SW 1271 (cell line): ENCODE results near the gene R3HCC1L.

Source experiments
- DNase-seq, 2 experiments: peaks; one replicate each; lab custom pipeline; 2025; lab: John Stamatoyannopoulos, UW

R3HCC1L gene

DNA sequence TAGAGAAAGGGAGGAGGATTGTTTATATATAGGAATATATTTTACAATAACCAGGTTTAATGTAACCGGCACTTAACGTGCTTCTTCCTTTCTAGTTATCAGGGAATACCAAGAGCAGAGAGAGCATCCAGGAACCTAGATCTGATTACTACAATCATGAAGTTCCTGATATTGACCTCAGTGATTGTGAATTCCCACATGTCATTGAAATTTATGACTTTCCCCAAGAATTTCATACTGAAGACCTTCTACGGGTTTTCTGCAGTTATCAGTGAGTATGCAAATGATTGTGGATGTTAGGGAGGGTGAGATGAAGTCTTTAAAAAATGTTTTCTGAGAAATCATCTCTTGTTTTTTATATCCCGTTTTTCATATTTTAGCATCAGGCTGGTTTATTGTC lies 97.0 kb downstream of the R3HCC1L start:
- no peak for DNase-seq

DNA sequence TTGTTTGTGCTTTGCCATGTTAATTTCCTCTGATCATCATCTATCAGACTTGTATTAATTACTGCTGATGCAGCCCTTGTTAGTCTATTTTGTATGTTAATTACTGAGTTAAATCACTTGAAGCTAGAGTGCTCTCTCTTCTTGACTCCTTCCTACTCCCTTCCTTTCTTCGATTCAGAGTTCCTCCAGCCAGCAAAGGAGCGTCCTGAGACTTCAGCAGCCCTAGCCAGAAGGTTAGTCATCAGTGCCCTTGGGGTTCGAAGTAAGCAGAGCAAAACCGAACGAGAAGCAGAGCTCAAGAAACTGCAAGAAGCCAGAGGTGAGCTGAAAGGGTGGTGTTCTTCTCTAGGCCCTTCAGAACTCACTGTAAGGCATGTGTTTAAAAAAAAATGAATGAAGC lies 101.4 kb downstream of the R3HCC1L start:
- DNase-seq = no peak

DNA sequence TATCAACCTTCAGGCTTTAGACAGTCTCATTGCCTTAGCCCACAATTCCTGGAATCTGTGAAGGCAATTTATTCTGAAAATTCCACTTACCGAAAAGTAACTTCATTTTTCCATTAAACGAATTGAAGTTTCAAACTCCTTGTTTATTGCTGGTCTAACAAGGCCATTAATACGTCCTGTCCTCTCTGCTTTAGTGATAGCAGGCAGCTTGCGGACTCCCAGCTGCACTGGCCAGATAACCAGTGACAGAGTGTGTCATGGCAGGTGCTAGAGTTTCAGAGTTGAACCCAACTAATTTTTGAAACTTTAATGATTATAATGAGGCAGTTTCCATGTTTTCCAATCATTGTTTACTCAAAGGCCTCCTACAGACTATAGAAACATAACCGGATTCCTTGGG lies 102.4 kb downstream of the R3HCC1L start:
- DNase-seq = no peak

DNA sequence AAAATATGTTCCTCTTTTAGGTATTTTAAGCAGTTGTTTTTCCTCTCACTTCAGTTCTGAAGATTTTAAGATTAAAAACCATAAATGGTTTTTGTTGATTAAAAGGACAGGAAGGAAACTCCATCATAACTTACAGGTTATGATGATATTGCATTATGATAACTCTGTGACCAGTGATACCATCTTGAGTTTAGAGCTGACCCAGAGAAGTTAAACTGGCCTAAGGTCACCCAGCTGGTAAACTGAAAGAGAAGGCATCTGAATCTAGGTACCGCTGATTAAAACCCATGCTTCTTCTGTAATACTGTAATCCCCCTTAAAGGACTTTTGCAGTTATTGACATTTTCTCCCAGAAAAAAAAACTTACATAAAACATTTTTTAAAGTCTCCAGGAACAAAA lies 103.9 kb downstream of the R3HCC1L start:
- no peak for DNase-seq

DNA sequence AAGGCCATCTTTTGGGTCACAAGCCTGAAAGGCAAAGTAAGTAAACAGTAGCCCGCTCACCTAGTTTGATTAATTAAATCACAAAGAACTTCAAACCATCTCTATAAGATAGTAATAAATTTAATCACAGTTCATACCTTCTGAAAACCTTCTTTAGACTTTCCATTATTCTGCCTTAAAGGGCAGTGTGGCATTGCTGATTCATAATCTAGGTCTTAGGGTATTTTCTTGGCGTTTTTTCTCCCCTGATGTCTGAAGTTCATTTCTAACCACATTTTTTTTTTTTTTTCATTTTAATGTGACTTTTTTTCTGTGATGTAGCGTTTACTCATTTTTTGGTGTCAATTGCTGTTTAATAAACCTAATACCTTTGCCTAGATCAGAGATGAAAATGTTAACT lies 106.1 kb downstream of the R3HCC1L start:
- no peak for DNase-seq

DNA sequence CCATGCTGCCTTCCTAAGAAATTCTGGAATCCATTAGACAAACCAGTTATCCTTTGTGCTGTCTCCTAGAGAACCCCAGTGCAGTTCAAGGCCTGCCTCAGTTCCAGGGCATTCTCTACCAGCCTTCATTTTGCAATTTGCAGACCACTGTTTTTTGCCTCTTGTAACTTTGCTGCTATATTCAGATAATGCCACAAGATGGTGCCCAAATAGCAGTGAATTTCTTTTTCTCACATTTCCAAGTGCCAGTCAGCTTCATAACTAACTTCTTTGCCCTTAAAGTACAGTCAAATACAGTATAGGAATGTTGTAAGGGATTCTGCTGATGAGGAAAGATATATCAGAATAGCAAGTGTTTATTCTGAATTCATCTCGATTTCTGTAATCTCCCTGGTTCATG lies 108.4 kb downstream of the R3HCC1L start:
- peak in 1 of 2 experiments; percentile 27 for DNase-seq

DNA sequence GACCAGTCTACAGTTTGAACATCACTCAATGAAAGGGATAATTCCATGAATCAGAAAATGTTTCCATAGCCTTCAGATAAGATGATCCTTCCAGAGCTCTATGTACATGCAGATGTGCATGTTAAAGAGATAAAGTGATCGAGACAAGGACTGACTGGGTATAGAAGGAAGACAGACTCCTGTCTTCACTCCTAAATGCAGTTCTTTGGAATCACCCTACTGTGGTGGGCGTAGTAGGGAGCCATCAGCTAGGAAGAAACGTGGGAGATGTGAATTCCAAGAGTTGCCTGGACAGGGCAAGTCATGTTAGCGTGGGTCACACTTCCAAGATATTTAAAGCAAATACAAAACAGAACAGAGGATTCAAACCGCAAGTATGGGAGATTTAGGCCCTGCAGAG lies 109.7 kb downstream of the R3HCC1L start:
- DNase-seq = no peak

DNA sequence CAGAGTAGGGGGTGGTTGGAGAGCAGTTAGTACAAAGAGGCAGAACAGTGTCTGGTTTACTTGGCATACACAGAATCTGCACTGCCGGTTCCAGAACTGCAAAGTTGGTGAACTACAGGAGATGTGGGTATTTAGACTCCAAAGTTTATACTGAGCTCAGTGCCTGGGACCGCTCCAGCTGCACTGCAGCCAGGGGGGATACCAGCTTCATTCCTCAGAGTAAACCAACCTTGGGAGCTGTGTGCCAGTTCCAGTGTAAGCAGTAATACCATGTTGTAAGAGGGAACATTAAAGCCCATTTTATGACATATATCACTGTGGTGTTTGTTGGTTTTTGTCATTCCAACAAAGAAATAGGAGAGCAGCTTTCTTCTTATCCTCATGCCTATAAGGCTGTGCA lies 110.1 kb downstream of the R3HCC1L start:
- DNase-seq = no peak

DNA sequence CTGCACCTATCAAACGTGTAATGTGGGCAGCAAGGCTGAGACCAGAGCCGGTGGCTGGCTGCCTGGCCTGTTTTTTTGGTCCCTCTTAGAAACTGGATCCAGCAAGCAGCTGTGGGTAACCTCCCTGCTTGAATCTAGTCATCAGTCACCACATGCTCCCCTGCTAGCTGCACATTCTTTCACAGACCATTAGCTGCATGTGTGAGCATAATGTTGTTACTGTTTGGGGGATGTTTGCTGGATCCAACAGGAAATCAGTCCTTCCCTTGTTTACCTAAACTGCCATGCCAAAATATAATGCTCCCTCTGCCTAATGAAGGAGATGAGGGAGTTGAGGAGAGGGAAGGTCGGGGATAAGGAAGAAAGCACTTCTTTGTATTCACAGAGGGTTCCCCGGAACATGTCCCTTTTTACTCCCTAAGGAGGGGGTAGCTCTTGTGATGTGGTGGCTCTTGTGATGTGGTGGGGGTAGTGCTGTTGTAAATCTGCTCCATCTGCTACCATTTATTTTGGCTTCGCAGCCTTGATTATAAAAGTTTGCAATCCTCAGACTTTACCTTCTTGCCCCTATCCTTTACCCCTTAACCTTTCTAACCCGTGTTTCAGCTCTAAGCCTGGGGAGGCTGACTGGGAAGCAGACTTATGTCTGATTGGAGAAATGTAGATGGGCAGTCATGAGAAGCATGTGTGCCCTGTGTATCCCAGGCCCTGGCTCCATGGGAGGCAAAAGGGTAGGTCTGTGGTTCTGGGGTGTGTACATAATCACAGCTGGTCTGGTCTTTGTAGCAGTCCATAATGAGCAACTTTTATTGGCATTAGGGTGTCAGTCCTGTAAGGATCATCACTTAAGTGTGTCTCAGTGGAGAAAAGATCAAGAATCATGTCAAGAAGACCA lies 112.7 kb downstream of the R3HCC1L start:
- no peak for DNase-seq

DNA sequence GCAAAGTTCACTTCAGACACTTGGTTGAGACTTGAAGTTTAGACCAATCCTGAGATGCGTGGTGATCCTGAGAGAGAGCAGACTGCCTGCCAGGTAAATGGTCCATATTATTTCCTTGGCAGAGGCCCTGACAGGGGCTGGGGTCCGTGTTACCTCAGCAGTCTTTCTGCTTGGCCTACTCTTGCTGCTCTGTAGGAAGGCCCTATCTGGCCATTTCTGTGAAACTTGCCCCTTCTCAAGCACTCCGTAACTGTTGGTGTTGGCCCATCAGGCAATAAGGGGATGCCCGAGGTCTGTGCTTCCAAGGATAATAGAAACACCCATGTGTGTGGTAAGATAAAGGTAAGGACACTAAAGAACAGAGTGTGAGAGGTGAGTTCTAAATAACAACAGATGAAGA lies 113.6 kb downstream of the R3HCC1L start:
- no peak for DNase-seq

DNA sequence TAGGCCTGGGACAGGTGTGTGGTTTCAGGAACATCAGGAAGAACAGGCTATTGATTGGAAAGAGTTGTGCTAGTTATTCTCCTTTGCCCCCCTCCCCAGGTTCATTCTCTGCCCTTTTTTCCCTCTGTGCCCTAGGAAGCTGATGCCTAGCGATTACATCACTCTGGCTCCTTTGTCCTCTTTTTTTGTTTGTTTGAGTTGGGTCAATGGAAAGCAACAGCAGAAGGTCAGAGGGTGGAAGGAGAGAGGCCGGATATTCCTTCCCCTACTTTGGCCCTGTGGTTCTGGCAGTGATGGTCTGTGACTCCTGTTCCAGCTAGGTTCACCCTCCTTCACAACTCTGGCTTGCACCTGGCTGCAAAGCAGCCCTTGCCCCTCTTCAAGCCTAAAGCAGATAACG lies 114.7 kb downstream of the R3HCC1L start:
- DNase-seq = no peak

DNA sequence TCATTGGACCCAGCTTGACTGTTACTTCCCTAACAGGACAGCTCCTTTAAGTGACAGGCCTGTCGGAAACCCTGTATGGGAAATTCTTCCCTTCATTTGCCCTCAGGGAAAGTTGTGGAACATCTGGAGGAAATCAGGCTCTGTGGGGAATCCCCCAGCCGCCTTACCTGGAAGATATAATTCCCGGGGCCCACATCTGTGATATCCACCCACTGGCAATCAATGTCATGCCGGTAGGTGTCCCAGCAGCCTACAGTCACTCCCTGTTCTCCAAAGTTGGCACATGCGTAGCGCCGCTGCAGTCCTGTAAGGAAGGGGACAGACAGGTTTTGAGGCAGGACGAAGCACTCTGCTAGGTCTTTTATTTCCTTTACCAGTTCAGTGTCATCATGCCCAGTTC lies 116.9 kb downstream of the R3HCC1L start:
- DNase-seq = no peak

DNA sequence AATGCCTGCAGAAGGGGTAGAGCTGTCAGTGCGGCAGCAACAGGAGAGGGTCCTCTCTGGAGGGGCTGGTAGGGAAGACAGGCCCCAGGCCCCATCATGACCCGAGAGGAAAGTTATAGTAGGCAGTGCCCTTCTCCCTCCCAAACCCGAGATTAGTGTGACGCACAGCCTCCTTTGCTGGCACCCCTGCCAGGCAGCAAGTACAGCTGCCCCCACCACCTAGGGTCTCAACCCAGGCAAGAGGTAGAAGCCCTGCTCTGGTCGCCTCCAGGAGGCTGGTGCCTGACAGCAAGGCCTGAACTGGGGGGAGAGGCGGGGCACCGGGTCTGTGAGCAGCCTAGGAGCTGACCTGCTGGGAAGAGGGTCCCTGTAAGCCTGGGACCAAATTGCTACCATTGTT lies 118.0 kb downstream of the R3HCC1L start:
- DNase-seq = no peak

DNA sequence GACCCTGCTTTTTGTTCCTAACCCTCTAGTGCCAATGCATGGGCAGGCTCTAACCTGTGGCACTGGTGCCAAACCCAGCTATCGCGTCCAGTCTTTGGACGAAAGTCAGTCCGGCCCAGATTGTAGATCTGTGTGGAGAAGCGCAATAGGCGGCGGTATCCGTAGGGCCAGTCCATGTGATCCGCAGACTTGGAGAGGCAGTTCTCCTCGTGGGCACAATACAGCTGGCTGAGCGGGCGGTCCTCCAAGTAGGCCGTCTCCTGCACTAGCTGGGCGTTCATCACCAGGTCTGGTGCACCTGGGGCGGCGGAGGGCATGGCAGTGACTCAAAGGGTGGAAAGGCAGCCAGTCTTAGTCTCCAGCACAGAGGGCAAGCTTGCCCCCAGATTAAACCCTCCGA lies 119.0 kb downstream of the R3HCC1L start:
- DNase-seq = no peak

DNA sequence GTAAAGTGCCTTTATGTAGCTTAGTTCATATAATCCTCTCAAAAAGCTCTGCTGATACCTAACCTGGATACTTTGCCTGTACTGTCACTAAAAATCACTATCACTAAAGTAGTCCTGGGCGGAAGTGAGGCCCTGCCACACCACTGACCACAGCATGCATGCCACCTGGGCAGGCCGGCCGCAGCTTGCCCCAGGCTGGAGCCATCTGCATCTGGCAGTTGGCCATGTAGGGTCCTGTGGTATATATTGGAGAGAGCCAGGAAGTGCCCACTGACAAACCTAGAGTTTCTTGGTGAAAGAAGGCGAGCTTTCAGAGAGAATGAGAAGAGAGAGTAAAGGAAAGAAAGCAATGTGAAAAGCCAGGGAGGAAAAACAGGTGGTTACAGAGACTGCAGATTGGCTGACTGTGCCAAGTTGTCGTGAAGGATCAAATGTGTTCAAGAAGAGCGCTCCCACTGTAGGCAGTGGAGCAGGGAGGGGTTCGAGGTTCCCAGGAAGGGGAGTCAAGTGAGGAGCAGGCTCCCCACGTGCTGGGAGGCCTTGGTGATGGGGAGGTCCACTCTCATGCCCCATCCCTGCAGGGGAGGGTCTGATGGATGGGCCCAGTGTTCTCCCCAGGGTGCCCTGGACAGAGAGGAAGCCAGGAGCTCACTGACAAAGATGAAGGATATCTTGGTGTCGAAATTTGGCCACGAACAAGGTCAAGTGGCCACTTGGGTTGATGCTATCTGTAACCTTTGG lies 119.9 kb downstream of the R3HCC1L start:
- no peak for DNase-seq

DNA sequence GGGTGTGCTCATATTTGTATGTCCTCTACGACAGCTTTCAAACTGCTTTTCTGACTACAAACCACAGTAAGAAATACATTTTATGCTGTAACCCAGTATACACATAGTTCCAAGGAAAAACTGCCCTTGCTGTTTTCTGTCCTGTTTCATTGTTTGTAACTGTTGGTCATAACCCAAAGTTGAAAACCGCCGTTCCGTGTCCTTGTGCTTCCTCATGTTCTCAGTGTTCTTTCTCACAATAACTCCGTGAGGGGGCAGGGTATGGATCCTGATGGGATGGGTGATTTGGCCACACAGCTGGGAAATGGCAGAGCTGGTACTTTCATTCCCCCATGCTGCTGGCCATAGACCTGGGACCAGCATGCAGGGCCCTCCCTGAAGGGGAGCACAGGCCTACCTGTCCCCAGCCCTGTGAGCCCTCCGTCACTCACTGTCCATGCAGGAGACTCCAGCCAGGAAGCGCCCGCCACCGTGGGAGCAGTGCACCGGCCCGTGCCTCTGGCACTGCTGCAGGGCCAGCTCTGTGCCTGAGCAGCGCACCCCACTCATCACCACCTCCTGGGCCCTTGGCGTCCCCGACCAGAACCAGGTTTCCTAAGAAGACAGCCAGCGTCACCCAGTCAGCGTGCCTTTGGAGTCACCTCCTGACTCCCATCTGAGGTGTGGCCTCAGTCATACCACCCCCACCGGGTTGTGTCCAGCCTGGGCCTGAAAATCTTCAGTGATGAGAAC lies 120.9 kb downstream of the R3HCC1L start:
- DNase-seq = no peak

DNA sequence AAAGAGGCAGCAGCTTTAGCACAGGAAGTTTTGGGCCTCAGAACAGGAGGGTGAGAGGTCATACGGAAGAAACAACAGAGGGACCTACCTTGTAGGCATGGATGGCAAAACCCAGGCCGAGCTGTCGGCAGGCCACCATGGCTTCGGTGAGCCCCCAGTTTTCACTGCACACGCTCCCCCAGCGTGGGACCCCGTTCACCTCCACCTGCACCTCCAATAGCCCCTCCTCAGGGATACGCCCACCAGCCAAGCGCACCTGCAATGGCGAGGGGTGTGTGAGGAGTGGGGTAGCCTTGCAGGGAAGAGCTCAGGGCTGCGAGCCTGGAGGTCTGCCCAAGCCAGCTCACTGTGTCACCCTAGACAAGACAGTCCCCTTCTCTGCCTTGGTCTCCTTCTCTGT lies 122.2 kb downstream of the R3HCC1L start:
- no peak for DNase-seq

DNA sequence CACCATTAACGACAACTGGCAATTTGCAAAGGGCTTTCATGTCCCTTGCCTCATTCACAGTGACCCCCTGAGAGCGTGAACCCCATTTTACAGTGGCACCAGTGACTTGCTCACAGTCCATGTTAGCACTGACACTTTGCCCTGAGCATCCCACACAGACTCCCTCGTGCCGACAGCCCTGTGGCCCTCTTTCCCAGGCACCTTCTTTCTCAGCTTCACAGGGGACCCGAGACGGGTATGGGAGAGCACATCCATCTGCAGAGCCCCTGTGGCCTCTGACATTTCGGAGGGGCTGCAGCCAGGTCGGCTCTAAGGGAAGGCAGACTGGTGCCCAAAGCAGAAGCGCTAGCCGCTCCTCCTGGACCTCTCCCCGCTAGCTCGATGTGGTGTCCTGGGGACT lies 122.7 kb downstream of the R3HCC1L start:
- no peak for DNase-seq

DNA sequence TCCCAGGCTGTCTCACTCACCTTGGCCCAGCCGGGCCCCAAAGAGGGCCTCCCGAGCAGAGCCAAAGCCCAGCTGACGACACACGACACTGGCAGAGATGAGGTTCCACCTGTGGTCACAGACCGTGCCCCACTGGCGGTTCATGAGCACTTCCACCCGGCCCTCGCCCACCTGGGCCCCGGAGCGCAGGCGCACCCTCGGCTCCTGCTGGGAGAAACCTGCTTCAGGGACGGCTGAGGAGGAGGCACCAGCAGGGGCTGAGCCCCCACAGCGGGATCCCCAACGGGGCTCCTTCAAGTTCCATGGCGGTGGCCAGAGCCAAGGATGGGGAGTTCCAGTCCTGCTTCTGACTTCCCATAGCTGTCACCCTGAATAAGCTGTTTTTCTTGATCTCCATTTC lies 123.5 kb downstream of the R3HCC1L start:
- no peak for DNase-seq

DNA sequence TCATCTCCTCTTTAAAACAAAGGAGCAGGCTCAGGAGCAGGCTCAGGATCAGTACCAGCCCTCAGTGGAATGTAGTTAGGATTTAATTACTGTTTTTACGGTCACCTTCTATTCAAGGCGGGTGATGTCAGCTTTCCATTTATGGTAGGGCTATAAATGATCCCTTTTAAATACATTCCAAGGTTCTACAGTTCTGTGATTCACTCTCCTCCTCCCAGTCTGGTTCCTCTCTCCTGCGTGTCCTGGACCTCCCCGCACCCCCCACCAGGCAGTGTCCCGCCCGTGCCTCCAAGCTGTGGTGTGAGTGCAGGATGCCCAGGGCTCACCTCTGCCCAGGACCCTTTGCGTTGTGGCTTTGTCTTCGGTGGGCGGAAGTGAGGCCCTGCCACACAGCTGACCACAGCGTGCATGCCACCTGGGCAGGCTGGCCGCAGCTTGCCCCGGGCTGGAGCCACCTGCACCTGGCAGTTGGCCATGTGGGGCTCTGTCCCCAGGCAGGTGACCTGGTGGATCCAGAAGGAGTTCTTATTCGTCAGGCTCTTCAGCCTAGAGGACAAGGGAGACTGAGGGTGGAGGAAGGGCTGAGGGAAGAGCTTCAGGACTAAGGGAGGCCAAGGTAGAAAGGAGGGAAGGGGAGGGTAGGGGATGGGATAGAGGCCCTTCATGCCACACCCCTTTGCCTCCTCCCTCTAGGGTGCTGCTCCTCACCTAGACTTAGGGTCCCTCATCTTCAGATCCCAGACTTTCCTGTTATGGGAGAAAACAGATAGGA lies 124.4 kb downstream of the R3HCC1L start:
- no peak for DNase-seq

DNA sequence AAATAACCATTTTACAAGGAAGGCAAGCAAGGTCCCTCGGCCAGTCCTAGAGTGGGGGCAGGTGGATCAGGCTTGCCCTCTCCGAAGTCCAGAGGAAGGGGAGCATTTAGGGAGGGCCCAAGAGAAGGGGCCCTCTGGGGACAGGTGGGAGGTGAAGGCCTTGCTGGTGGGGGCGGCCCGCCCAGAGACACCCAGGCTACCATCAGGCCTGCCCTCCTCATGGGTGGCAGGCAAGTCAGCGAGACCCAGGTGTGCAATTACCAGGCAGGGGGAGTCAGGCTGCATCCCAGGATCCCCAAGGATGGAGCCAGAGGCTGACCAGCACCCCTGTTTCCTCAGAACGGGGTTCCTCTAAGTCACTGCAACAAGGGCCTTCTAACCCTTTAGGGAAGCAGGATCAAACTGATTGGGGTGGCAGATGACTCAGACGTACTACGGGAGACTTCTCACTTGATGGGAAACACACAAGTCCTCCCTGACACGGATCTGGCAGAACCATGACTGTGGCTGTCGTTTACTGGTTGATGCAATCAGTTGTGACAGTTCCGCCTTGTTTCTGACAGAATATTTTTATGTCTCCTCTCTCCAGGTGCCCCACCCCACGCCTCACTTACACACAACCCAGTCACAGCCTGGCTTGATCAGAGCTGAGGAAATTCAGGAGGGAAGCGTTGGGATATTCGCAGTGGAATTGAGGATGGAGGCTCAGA lies 125.3 kb downstream of the R3HCC1L start:
- no peak for DNase-seq
